Activated effector memory CD4-positive, alpha-beta T cell treated with anti-CD3 and anti-CD28 coated beads, Interleukin-2, amount 50 U/mL, for 16 hours (primary cell): ENCODE results near the gene IL20RB.

Experiments used
- DNase-seq: peaks from one replicate; pipeline ENCODE4 v3.0.0-alpha.2; 2020

IL20RB gene

GRCh38 chr3:137047240-137047639, 89.5 kb downstream of the IL20RB start:
- no peak for DNase-seq

- no peak for DNase-seq
Observed at GRCh38 chr3:137050281-137050680, 92.5 kb downstream of the IL20RB start.

DNA sequence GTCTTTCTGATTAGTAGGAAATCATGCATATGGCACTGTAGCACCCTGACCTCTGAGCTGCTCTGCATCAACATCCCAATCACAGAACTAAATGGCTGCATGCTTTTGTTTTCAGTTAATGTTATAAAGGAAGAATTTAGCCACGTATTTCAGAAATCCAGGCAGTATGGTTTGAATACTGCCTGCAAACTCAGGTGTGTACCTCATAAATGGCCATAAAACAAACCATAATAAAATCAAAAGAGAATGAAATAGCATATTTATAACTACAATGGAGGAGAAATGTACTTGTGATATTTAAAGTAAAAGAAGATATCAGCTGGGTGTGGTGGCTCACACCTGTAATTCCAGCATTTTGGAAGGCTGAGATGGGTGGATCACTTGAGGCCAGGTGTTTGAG, 94.5 kb downstream of the IL20RB start:
- no peak for DNase-seq
